GM12873 (cell line): Measurements from ENCODE around the gene CRB2.

Experiments
- CTCF ChIP-seq: IDR thresholded peaks from 2 replicates; pipeline ENCODE4 v1.5.1; 2012; ENCODE audit warnings: low read depth, mild to moderate bottlenecking, moderate library complexity, low read length, control low read depth; ENCODE audit not compliant: insufficient read depth; ENCODE audit errors: missing control alignments

CRB2 gene

GRCh38 chr9:123355761-123356431 lies at the start of gene CRB2:
CRB2 (plus strand) TSS chr9:123356197; CDS start chr9:123356261, 64 bp downstream.
- TF ChIP-seq CTCF, result no peak

GRCh38 chr9:123309611-123310010 lies 46.4 kb upstream of the CRB2 start:
- no peak for TF ChIP-seq CTCF

- TF ChIP-seq CTCF, result no peak
Measured at GRCh38 chr9:123310551-123311249, 45.3 kb upstream of the CRB2 start.

- no peak for TF ChIP-seq CTCF
Measured at GRCh38 chr9:123311250-123311752, 44.7 kb upstream of the CRB2 start.

GRCh38 chr9:123312306-123312877 lies 43.6 kb upstream of the CRB2 start:
- TF ChIP-seq CTCF, result no peak

- no peak for TF ChIP-seq CTCF
Measured at GRCh38 chr9:123314617-123315016, 41.4 kb upstream of the CRB2 start.

- no peak for TF ChIP-seq CTCF
Measured at GRCh38 chr9:123315635-123316034, 40.4 kb upstream of the CRB2 start.
